GM23248 (cell line): Measurements from ENCODE around the gene IFT80. TPM values are rescaled to one million over a fixed set of nuclear protein-coding genes. Genes with fewer than 3 reads are reported as not detected.
A peak's percentile ranks its signal among the peaks of the same experiment; 100 is the strongest.

Source experiments
- DNase-seq: peaks from one replicate; pipeline ENCODE4 v3.0.0-alpha.2; 2015
- H2AFZ ChIP-seq: fragments of 200-600 bp; sonication (generic); 2 replicates; pipeline ENCODE4 v1.6.1; 2016; ENCODE audit warnings: antibody characterized with exemption
- H3F3A ChIP-seq: fragments of 200-600 bp; sonication (generic); 2 replicates; pipeline ENCODE4 v1.6.1; 2016; ENCODE audit warnings: mild to moderate bottlenecking, antibody characterized with exemption, mixed run types; ENCODE audit not compliant: insufficient read depth
- H3K27ac ChIP-seq: fragments of 200-600 bp; sonication (generic); 2 replicates; pipeline ENCODE4 v1.5.1; 2016; ENCODE audit warnings: mild to moderate bottlenecking
- H3K27me3 ChIP-seq: fragments of 200-600 bp; sonication (generic); replicated peaks from 2 replicates; pipeline ENCODE4 v1.6.1; 2016; ENCODE audit warnings: mild to moderate bottlenecking; ENCODE audit not compliant: insufficient read depth
- H3K36me3 ChIP-seq: fragments of 200-600 bp; sonication (generic); 2 replicates; pipeline ENCODE4 v1.6.1; 2016; ENCODE audit warnings: low read depth, mild to moderate bottlenecking
- H3K4me1 ChIP-seq: fragments of 200-600 bp; sonication (generic); 2 replicates; pipeline ENCODE4 v1.6.1; 2016; ENCODE audit warnings: mild to moderate bottlenecking; ENCODE audit not compliant: insufficient read depth
- H3K4me2 ChIP-seq: fragments of 200-600 bp; sonication (generic); one replicate; pipeline ENCODE4 v1.6.1; 2016; ENCODE audit warnings: mild to moderate bottlenecking; ENCODE audit not compliant: unreplicated experiment
- H3K4me3 ChIP-seq: fragments of 200-600 bp; sonication (generic); 2 replicates; pipeline ENCODE4 v1.5.1; 2016; ENCODE audit warnings: mild to moderate bottlenecking
- H3K79me2 ChIP-seq: fragments of 200-600 bp; sonication (generic); 2 replicates; pipeline ENCODE4 v1.6.1; 2016; ENCODE audit warnings: mild to moderate bottlenecking; ENCODE audit not compliant: insufficient read depth
- H3K9ac ChIP-seq: fragments of 200-600 bp; sonication (generic); 2 replicates; pipeline ENCODE4 v1.6.1; 2016; ENCODE audit warnings: mild to moderate bottlenecking
- H3K9me2 ChIP-seq: fragments of 200-600 bp; sonication (generic); 2 replicates; pipeline ENCODE4 v1.6.1; 2016; ENCODE audit warnings: mixed run types, mild to moderate bottlenecking, moderate library complexity; ENCODE audit not compliant: insufficient read depth
- H3K9me3 ChIP-seq: fragments of 200-600 bp; sonication (generic); one replicate; pipeline ENCODE4 v1.6.1; 2017; ENCODE audit warnings: low read depth
- H4K20me1 ChIP-seq: fragments of 200-600 bp; sonication (generic); 2 replicates; pipeline ENCODE4 v1.6.0; 2016; ENCODE audit not compliant: insufficient read depth
- EZH2 ChIP-seq: fragments of 200-600 bp; sonication (generic); IDR thresholded peaks from 2 replicates; pipeline ENCODE4 v1.6.1; 2018; ENCODE audit warnings: antibody characterized with exemption, mild to moderate bottlenecking; ENCODE audit not compliant: insufficient read depth, poor library complexity, severe bottlenecking
- EZH2phosphoT487 ChIP-seq: fragments of 200-600 bp; sonication (generic); IDR thresholded peaks from 2 replicates; pipeline ENCODE4 v1.6.1; 2018; ENCODE audit warnings: antibody characterized with exemption, moderate library complexity, mild to moderate bottlenecking, low read depth; ENCODE audit not compliant: insufficient read depth
- WGBS, 2 experiments: methylation state at CpG; one replicate each; pipeline ENCODE4 v1.1.6; 2015 to 2017; ENCODE audit warnings: low lambda C conversion rate in 2 of 2, low coverage in 1 of 2; ENCODE audit errors: missing lambda C conversion rate in 2 of 2; 5-methylcytosine and 5-hydroxymethylcytosine counted together
- in situ Hi-C: fragments of 300-500 bp; cut with MboI; formaldehyde crosslinking; loops from 2 replicates; pipeline ENCODE4 v1.15.0; 2020
- microRNA counts: library from miRNA; unstranded; fragments of <30 nt; microRNA quantifications from one replicate; lab custom pipeline; 2016
- microRNA-seq: library from miRNA; unstranded; fragments of <30 nt; microRNA quantifications from one replicate; pipeline ENCODE4, GENCODE V29; 2016; ENCODE audit warnings: borderline number of aligned reads
- polyA plus RNA-seq: library from polyadenylated mRNA; unstranded; fragments of >200 nt; fragmentation: Nextera tagmentation; extraction: Ambion mirVana; gene quantifications from 2 replicates; pipeline ENCODE4 v1.2.1, GENCODE V29; 2016
- small RNA-seq: library from RNA; depleted of rRNA; stranded (forward); fragments of <200 nt; gene quantifications from one replicate; pipeline ENCODE3, GENCODE V24; 2014; ENCODE audit warnings: low read depth, low replicate concordance
- total RNA-seq: library from RNA; depleted of rRNA; stranded (reverse); fragments of >200 nt; shearing (Covaris generic); gene quantifications from 2 replicates; pipeline ENCODE4 v1.2.3, GENCODE V29; 2014; rRNA removed

Gene IFT80
- total and polyA plus RNA-seq, 2 experiments from 2014 or later: 19.8 to 48.4 TPM

DNA sequence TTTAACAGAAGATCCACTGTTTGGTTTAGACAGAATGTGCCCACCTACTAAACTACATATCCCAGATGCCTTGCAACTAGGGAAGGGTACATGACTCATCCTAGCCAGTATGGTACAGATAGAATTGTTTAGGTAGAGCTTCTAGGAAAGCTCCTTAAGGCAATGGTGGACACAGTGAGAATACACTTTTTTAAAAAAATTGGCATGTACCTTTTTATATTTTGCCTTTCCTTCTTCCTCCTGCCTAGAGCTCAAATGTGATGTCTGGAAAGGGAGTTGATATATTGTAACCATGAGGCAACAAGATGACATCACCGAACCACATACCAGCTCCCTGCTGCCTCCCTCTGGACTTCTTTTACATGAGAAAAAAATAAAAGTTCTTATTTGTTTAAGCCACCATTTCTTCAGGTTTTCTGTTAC, 188.2 kb downstream of the IFT80 start:
- Histone ChIP-seq H3K9me3 (no peaks in the 10 kb centered on the region), H3K27me3 (no peaks in the 10 kb centered on the region), H3K9ac (no peak overlapping the region), H3K79me2 (no peaks in the 10 kb centered on the region), H3K4me3 (no peak overlapping the region), H4K20me1 (no peaks in the 10 kb centered on the region), H3K9me2 (no peaks in the 10 kb centered on the region), H3F3A (no peaks in the 10 kb centered on the region), H3K4me1 (no peaks in the 10 kb centered on the region), H2AFZ (peak overlapping the region; percentile 40; the same call in 1 of the 2 replicates), H3K27ac (no peak overlapping the region), H3K36me3 (no peaks in the 10 kb centered on the region), H3K4me2 (no peak overlapping the region)
- peak; percentile 87 for DNase-seq
- no peak for TF ChIP-seq EZH2
- TF ChIP-seq EZH2phosphoT487: no peak
- WGBS, 2 experiments: 88 to 90% methylated on average over 1 of the region's 1 CpG
- in situ Hi-C loops: no loop called here

DNA sequence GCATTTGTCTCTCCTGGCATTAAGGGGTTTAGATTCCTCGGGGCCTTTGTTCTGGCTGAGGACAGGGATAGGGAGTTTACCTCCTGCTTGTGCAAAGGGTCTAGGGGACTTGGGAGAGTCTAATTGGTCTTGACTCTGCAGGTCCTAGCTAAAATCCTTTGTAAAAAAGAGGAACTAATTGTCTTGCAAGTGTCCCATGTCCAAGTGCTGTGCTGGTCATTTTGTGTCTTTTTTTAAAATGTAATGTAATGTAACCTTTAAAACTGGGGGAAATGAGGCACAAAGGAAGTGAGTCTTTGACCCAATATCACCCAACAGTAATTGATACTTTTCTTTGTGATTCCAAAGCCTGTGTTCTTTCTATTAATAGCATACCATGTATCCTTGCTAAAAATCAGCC, 188.7 kb downstream of the IFT80 start:
- WGBS, 2 experiments: 100% methylated on average over 1 of the region's 1 CpG
- no peak for DNase-seq
- Histone ChIP-seq H3K4me2 (no peak overlapping the region), H4K20me1 (no peaks in the 10 kb centered on the region), H3F3A (no peaks in the 10 kb centered on the region), H3K27ac (no peak overlapping the region), H3K9me3 (no peaks in the 10 kb centered on the region), H3K4me3 (no peak overlapping the region), H3K36me3 (no peaks in the 10 kb centered on the region), H2AFZ (no peak overlapping the region), H3K9me2 (no peaks in the 10 kb centered on the region), H3K79me2 (no peaks in the 10 kb centered on the region), H3K4me1 (no peaks in the 10 kb centered on the region), H3K27me3 (no peaks in the 10 kb centered on the region), H3K9ac (no peak overlapping the region)
- in situ Hi-C loops: no loop called here
- TF ChIP-seq EZH2phosphoT487 (no peak), EZH2 (no peak)

MicroRNA genes within 50 kb of the gene (microRNA counts, 767-probe panel; counts per million panel counts)
- microRNA hsa-miR-15b-5p (lab: Ali Mortazavi, UCI): 8,949 counts per million, percentile 98 among the panel's probes with 10 or more counts

Small RNA genes within 50 kb of the gene (microRNA-seq; reads per million reads assigned to microRNA genes)
- 2,612 reads per million, percentile 85 among the genes with 10 or more reads in this experiment for gene MIR15B
- 155 reads per million, percentile 54 among the genes with 10 or more reads in this experiment for gene MIR16-2

Small RNA genes within 50 kb of the gene (small RNA-seq; reads per million reads assigned to genes)
- gene MIR15B: 1.5 reads per million, percentile 57 among the genes with 10 or more reads in this experiment
- gene MIR16-2: 0.68 reads per million, percentile 18 among the genes with 10 or more reads in this experiment

Other genes with a start within 250 kb of the IFT80 start
- 0.43 and 1.3 TPM in 2 replicates for gene C3orf80, start 173.8 kb downstream of the IFT80 start, total RNA-seq
- 0.19 and 0.25 TPM in 2 replicates for gene C3orf80, start 173.8 kb downstream of the IFT80 start, polyA plus RNA-seq
- gene SMC4, start 425 bp upstream of the IFT80 start, total RNA-seq: 40.2 and 73.6 TPM in 2 replicates
- gene SMC4, start 425 bp upstream of the IFT80 start, polyA plus RNA-seq: 69.7 and 88.2 TPM in 2 replicates
- 14.8 and 26.1 TPM in 2 replicates for gene TRIM59, start 50.6 kb upstream of the IFT80 start, total RNA-seq
- 23.9 and 25.0 TPM in 2 replicates for gene TRIM59, start 50.6 kb upstream of the IFT80 start, polyA plus RNA-seq
- gene KPNA4, start 166.3 kb upstream of the IFT80 start, total RNA-seq: 28.6 and 33.1 TPM in 2 replicates
- 17.4 and 20.3 TPM in 2 replicates for gene KPNA4, start 166.3 kb upstream of the IFT80 start, polyA plus RNA-seq